ENCODE data around the gene AGAP2.

DNA sequence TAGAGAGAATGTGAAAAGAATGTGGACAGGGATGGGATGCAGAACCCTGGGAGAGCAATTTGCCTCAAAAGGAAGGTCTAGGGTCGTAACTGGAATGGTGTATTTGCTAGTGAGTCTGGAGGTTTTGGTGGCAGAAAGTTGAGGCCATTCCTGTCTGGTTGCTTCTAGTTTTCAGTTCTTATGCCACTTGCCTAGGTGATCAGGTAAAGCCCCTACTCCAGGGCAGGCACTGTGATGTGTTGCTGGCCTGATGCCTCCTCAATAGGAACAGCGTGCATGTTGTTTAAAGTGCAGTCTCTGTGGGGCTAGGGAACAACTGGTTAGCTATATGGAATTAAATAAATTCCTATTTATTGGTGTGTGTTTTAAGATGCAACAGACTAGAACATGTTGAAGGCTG, 38.2 kb downstream of the AGAP2 start:
- TF ChIP-seq, protein P1, sequence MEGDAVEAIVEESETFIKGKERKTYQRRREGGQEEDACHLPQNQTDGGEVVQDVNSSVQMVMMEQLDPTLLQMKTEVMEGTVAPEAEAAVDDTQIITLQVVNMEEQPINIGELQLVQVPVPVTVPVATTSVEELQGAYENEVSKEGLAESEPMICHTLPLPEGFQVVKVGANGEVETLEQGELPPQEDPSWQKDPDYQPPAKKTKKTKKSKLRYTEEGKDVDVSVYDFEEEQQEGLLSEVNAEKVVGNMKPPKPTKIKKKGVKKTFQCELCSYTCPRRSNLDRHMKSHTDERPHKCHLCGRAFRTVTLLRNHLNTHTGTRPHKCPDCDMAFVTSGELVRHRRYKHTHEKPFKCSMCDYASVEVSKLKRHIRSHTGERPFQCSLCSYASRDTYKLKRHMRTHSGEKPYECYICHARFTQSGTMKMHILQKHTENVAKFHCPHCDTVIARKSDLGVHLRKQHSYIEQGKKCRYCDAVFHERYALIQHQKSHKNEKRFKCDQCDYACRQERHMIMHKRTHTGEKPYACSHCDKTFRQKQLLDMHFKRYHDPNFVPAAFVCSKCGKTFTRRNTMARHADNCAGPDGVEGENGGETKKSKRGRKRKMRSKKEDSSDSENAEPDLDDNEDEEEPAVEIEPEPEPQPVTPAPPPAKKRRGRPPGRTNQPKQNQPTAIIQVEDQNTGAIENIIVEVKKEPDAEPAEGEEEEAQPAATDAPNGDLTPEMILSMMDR (IDR thresholded peaks at IDR 0.05), result no peak
- TF ChIP-seq POLR2A (IDR thresholded peaks at IDR 0.05), result no peak
- TF ChIP-seq POLR2AphosphoS5 (IDR thresholded peaks at IDR 0.05), result no peak
